ENCODE results near the gene PARL.
"Not testable (repeated sequence)": the region's sequence is repeated elsewhere in the genome, so short reads cannot be mapped to it uniquely, and the experiment has no call there.

The PARL gene

GRCh38 chr3:183784503-183784902 is 100.2 kb downstream of the PARL start:
- DNase-seq (ENCODE audit: low read depth) = not testable (repeated sequence)

GRCh38 chr3:183782576-183783276 is 102.0 kb downstream of the PARL start:
- DNase-seq (ENCODE audit: low read depth) = no peak

- no peak for DNase-seq (ENCODE audit: low read depth)
Observed at GRCh38 chr3:183781246-183781645, 103.4 kb downstream of the PARL start.

GRCh38 chr3:183779896-183780465 is 104.7 kb downstream of the PARL start:
- no peak for DNase-seq (ENCODE audit: low read depth)

Measured in stimulated activated CD8-positive, alpha-beta memory T cell treated with anti-CD3 and anti-CD28 coated beads, Interleukin-4, amount 100 ng/mL, for 24 hours (primary cell).